Epithelial cell of alveolus of lung (primary cell): ENCODE results near the gene RAB3GAP1. TPM values are rescaled to one million over a fixed set of nuclear protein-coding genes. Genes with fewer than 3 reads are reported as not detected.

Experiments
- total RNA-seq: library from RNA; depleted of rRNA; stranded (reverse); fragments of >200 nt; gene quantifications from 2 replicates; pipeline ENCODE4 v1.2.1, GENCODE V29; 2015

The RAB3GAP1 gene
- 24.8 and 33.6 TPM in 2 replicates for total RNA-seq

GRCh38 chr2:135052042-135052876 is at the start of gene RAB3GAP1:
RAB3GAP1 (plus strand) TSS chr2:135052292; CDS start chr2:135052308, 16 bp downstream.

GRCh38 chr2:135047300-135047699 is 4.8 kb upstream of the RAB3GAP1 start, which contains the start of gene MAP3K19:
MAP3K19 (minus strand) TSS chr2:135047447; CDS start chr2:135024647, 22,800 bp downstream.

Other genes with a start within 250 kb of the RAB3GAP1 start
- not detected in 2 replicates for gene ACMSD, start 213.7 kb upstream of the RAB3GAP1 start, total RNA-seq
- gene CCNT2, start 133.5 kb upstream of the RAB3GAP1 start, total RNA-seq = 10.6 and 13.3 TPM in 2 replicates
- gene MAP3K19, start 4.8 kb upstream of the RAB3GAP1 start, total RNA-seq = not detected in 2 replicates